ENCODE measurements around the gene EI24. TPM values are rescaled to one million over a fixed set of nuclear protein-coding genes. Genes with fewer than 3 reads are reported as not detected.
"Not testable (repeated sequence)": the region's sequence is repeated elsewhere in the genome, so short reads cannot be mapped to it uniquely, and the experiment has no call there.

Gene EI24
- polyA plus RNA-seq (2012; ENCODE audit: insufficient read depth, insufficient read length), result 98.9 TPM

GRCh38 chr11:125568970-125569914 is at the start of gene EI24:
Gene EI24 (plus strand): TSS chr11:125569477. CDS start chr11:125572528, 3,051 bp downstream.
- peak within 1 kb of the TSS; percentile 94 for H3K4me3 ChIP-seq (ENCODE audit: low read length)
- DNase-seq (ENCODE audit: low read depth, low spot score), result peak; percentile 87

- DNase-seq (ENCODE audit: low read depth, low spot score), result no peak
- no peak overlapping the region for H3K4me3 ChIP-seq (ENCODE audit: low read length)
Observed at GRCh38 chr11:125519860-125520834, 49.1 kb upstream of the EI24 start.

- no peak for DNase-seq (ENCODE audit: low read depth, low spot score)
- H3K4me3 ChIP-seq (ENCODE audit: low read length), result no peak overlapping the region
Observed at GRCh38 chr11:125525303-125525702, 44.0 kb upstream of the EI24 start.

- H3K4me3 ChIP-seq (ENCODE audit: low read length), result no peak overlapping the region
- no peak for DNase-seq (ENCODE audit: low read depth, low spot score)
Observed at GRCh38 chr11:125532668-125533067, 36.6 kb upstream of the EI24 start.

- H3K4me3 ChIP-seq (ENCODE audit: low read length), result no peak overlapping the region
- DNase-seq (ENCODE audit: low read depth, low spot score), result no peak
Observed at GRCh38 chr11:125535585-125535984, 33.7 kb upstream of the EI24 start.

GRCh38 chr11:125536834-125537233 is 32.4 kb upstream of the EI24 start:
- not testable (repeated sequence) for H3K4me3 ChIP-seq (ENCODE audit: low read length); DNase-seq (ENCODE audit: low read depth, low spot score)

GRCh38 chr11:125542709-125543108 is 26.6 kb upstream of the EI24 start:
- DNase-seq (ENCODE audit: low read depth, low spot score), result no peak
- H3K4me3 ChIP-seq (ENCODE audit: low read length), result no peak overlapping the region

GRCh38 chr11:125550780-125551179 is 18.5 kb upstream of the EI24 start:
- no peak for DNase-seq (ENCODE audit: low read depth, low spot score)
- no peak overlapping the region for H3K4me3 ChIP-seq (ENCODE audit: low read length)

GRCh38 chr11:125551835-125552342 is 17.4 kb upstream of the EI24 start:
- no peak overlapping the region for H3K4me3 ChIP-seq (ENCODE audit: low read length)
- DNase-seq (ENCODE audit: low read depth, low spot score), result no peak

- no peak overlapping the region for H3K4me3 ChIP-seq (ENCODE audit: low read length)
- no peak for DNase-seq (ENCODE audit: low read depth, low spot score)
Observed at GRCh38 chr11:125552927-125553326, 16.4 kb upstream of the EI24 start.

- no peak overlapping the region for H3K4me3 ChIP-seq (ENCODE audit: low read length)
- no peak for DNase-seq (ENCODE audit: low read depth, low spot score)
Observed at GRCh38 chr11:125553357-125553756, 15.9 kb upstream of the EI24 start.

- no peak overlapping the region for H3K4me3 ChIP-seq (ENCODE audit: low read length)
- DNase-seq (ENCODE audit: low read depth, low spot score), result no peak
Observed at GRCh38 chr11:125554038-125554437, 15.2 kb upstream of the EI24 start.

GRCh38 chr11:125559888-125560287 is 9.4 kb upstream of the EI24 start:
- no peak overlapping the region for H3K4me3 ChIP-seq (ENCODE audit: low read length)
- no peak for DNase-seq (ENCODE audit: low read depth, low spot score)

- H3K4me3 ChIP-seq (ENCODE audit: low read length), result no peak overlapping the region
- DNase-seq (ENCODE audit: low read depth, low spot score), result no peak
Observed at GRCh38 chr11:125561924-125562323, 7.4 kb upstream of the EI24 start.

GRCh38 chr11:125562430-125562829 is 6.8 kb upstream of the EI24 start:
- no peak overlapping the region for H3K4me3 ChIP-seq (ENCODE audit: low read length)
- DNase-seq (ENCODE audit: low read depth, low spot score), result no peak

GRCh38 chr11:125564357-125564756 is 4.9 kb upstream of the EI24 start:
- no peak overlapping the region for H3K4me3 ChIP-seq (ENCODE audit: low read length)
- DNase-seq (ENCODE audit: low read depth, low spot score), result no peak

- no peak for DNase-seq (ENCODE audit: low read depth, low spot score)
- no peak overlapping the region for H3K4me3 ChIP-seq (ENCODE audit: low read length)
Observed at GRCh38 chr11:125566235-125566634, 3.0 kb upstream of the EI24 start.

GRCh38 chr11:125569915-125570621 is 791 bp downstream of the EI24 start:
- no peak for DNase-seq (ENCODE audit: low read depth, low spot score)
- H3K4me3 ChIP-seq (ENCODE audit: low read length), result peak overlapping the region; percentile 94

- DNase-seq (ENCODE audit: low read depth, low spot score), result no peak
- H3K4me3 ChIP-seq (ENCODE audit: low read length), result no peak overlapping the region
Observed at GRCh38 chr11:125570952-125571351, 1.7 kb downstream of the EI24 start.
